HepG2 (cell line): ENCODE data around the gene RPL23. TPM values are rescaled to one million over a fixed set of nuclear protein-coding genes. Genes with fewer than 3 reads are reported as not detected.

Source experiments
- BRCA1 ChIP-seq: sonication (generic); formaldehyde crosslinking; IDR thresholded peaks from 2 replicates; pipeline ENCODE4 v1.4.0; 2020; ENCODE audit warnings: missing genetic modification reagents
- CTCF ChIP-seq: sonication (generic); formaldehyde crosslinking; IDR thresholded peaks from 2 replicates; pipeline ENCODE4 v1.5.0; 2020; ENCODE audit warnings: mild to moderate bottlenecking, missing genetic modification reagents, moderate library complexity
- HMGXB4 ChIP-seq, 2 experiments: sonication (generic) in 1 of 2; formaldehyde crosslinking in 1 of 2; IDR thresholded peaks; 2 replicates each; pipeline versions ENCODE4 v1.4.0 to v1.6.1; 2018 to 2020; ENCODE audit warnings: missing genetic modification reagents in 2 of 2, borderline replicate concordance in 1 of 2, low read depth in 1 of 2, mild to moderate bottlenecking in 1 of 2, missing biosample characterization in 1 of 2
- MBD4 ChIP-seq: IDR thresholded peaks from 2 replicates; pipeline ENCODE4 v1.6.1; 2012; ENCODE audit warnings: low read length, inconsistent platforms, borderline replicate concordance
- NKX3-1 ChIP-seq: sonication (generic); formaldehyde crosslinking; IDR thresholded peaks from 2 replicates; pipeline ENCODE4 v1.5.0; 2020; ENCODE audit warnings: missing genetic modification reagents
- PITX1 ChIP-seq: sonication (generic); formaldehyde crosslinking; IDR thresholded peaks from 2 replicates; pipeline ENCODE4 v1.5.1; 2020; ENCODE audit warnings: mild to moderate bottlenecking, missing genetic modification reagents
- POLR2G ChIP-seq: fragments of 200-400 bp; formaldehyde crosslinking; IDR thresholded peaks from 2 replicates; pipeline ENCODE4 v1.6.1; 2018; ENCODE audit warnings: mild to moderate bottlenecking, low read depth, low read length, moderate library complexity
- SMAD3 ChIP-seq: sonication (generic); formaldehyde crosslinking; IDR thresholded peaks from 2 replicates; pipeline ENCODE4 v1.4.0; 2020; ENCODE audit warnings: missing genetic modification reagents
- TOE1 ChIP-seq: sonication (generic); formaldehyde crosslinking; IDR thresholded peaks from 2 replicates; pipeline ENCODE4 v1.4.0; 2020; ENCODE audit warnings: mild to moderate bottlenecking, missing genetic modification reagents
- ZFP90 ChIP-seq: sonication (generic); formaldehyde crosslinking; IDR thresholded peaks from 2 replicates; pipeline ENCODE4 v1.8.0; 2022; ENCODE audit warnings: missing genetic modification reagents, mild to moderate bottlenecking, inconsistent platforms, borderline replicate concordance
- ZHX2 ChIP-seq, 2 experiments: sonication (generic) in 1 of 2; formaldehyde crosslinking in 1 of 2; IDR thresholded peaks; 2 replicates each; pipeline versions ENCODE4 v1.6.1 to v1.9.0; 2014 to 2022; ENCODE audit warnings: antibody characterized with exemption in 1 of 2, borderline replicate concordance in 1 of 2, inconsistent platforms in 1 of 2, low read depth in 1 of 2, missing genetic modification reagents in 1 of 2
- ZNF44 ChIP-seq: sonication (generic); formaldehyde crosslinking; IDR thresholded peaks from 2 replicates; pipeline ENCODE4 v1.5.1; 2020; ENCODE audit warnings: mild to moderate bottlenecking, missing genetic modification reagents
- ZNF614 ChIP-seq: IDR thresholded peaks from 2 replicates; pipeline ENCODE4 v1.6.1; 2018; ENCODE audit warnings: missing biosample characterization, missing genetic modification reagents, inconsistent platforms, borderline replicate concordance
- ZNF616 ChIP-seq: sonication (generic); formaldehyde crosslinking; IDR thresholded peaks from 2 replicates; pipeline ENCODE4 v1.5.0; 2020; ENCODE audit warnings: low read depth, mild to moderate bottlenecking, missing genetic modification reagents
- ZNF629 ChIP-seq: sonication (generic); formaldehyde crosslinking; conservative IDR thresholded peaks from 2 replicates; pipeline ENCODE4 v1.5.0; 2020; ENCODE audit warnings: missing genetic modification reagents
- ZNF691 ChIP-seq: sonication (generic); formaldehyde crosslinking; IDR thresholded peaks from 2 replicates; pipeline ENCODE4 v1.4.0; 2020; ENCODE audit warnings: missing genetic modification reagents, low read depth, mild to moderate bottlenecking, borderline replicate concordance
- ZSCAN12 ChIP-seq: sonication (generic); formaldehyde crosslinking; IDR thresholded peaks from 2 replicates; pipeline ENCODE4 v1.9.0; 2021; ENCODE audit warnings: mild to moderate bottlenecking, missing genetic modification reagents
- polyA plus RNA-seq, 8 experiments: library from polyadenylated mRNA; depleted of rRNA in 3 of 8; stranded (reverse) in 7 of 8; unstranded in 1 of 8; fragments of >200 nt; fragmentation: Illumina TruSeq in 4 of 8; extraction: Trizol in 4 of 8; gene quantifications; 2 replicates each; pipeline versions ENCODE4 v1.2.1 to v1.2.3, GENCODE V29; 2011 to 2016; ENCODE audit warnings: low read depth in 4 of 8, missing spikeins in 1 of 8, mixed read lengths in 1 of 8; ENCODE audit not compliant: insufficient read depth in 1 of 8
- total RNA-seq, 5 experiments: library from RNA; depleted of rRNA; stranded (reverse); fragments of >200 nt; fragmentation: Illumina TruSeq; extraction: Trizol; gene quantifications; 2 replicates each; pipeline ENCODE4 v1.2.3, GENCODE V29; 2016; ENCODE audit warnings: low read depth in 1 of 5

Gene RPL23
- total and polyA plus RNA-seq, 2 of the 13 experiments (the other 11 are each of a cell fraction or from before 2014, with no cell fraction given), result 2,790 to 4,860 TPM

GRCh38 chr17:38867179-38867967, 13.9 kb upstream of the RPL23 start (continued):
- TF ChIP-seq ZHX2 (IDR thresholded peaks at IDR 0.05; ENCODE audit: low read depth), result 0 out of 2 replicates have a peak, but pooled peaks have one; percentile 27
- TF ChIP-seq ZHX2 (CRISPR knock-in tag; IDR thresholded peaks at IDR 0.05; ENCODE audit: borderline replicate concordance), result no peak; the same call in 1 of the 2 replicates
- TF ChIP-seq ZNF629 (CRISPR knock-in tag), result peak; percentile 44; the same call in 1 of the 2 replicates
- TF ChIP-seq ZNF44 (CRISPR knock-in tag), result 0 out of 2 replicates have a peak, but pooled peaks have one; percentile 36
- TF ChIP-seq HMGXB4 (CRISPR knock-in tag; IDR thresholded peaks at IDR 0.05; ENCODE audit: borderline replicate concordance in 1 of 2, low read depth in 1 of 2), result peak; percentile 88 to 98
- no peak for TF ChIP-seq ZNF691 (CRISPR knock-in tag)
- peak; percentile 52; the same call in 1 of the 2 replicates for TF ChIP-seq PITX1 (CRISPR knock-in tag)
- peak; percentile 80 for TF ChIP-seq NKX3-1
- 0 out of 2 replicates have a peak, but pooled peaks have one; percentile 37 for TF ChIP-seq ZFP90 (CRISPR knock-in tag)
- TF ChIP-seq SMAD3 (CRISPR knock-in tag), result peak; percentile 68; the same call in 1 of the 2 replicates
- peak; percentile 25; the same call in 1 of the 2 replicates for TF ChIP-seq TOE1 (CRISPR knock-in tag)
- peak; percentile 55 for TF ChIP-seq CTCF (CRISPR knock-in tag)
- peak; percentile 59; the same call in 1 of the 2 replicates for TF ChIP-seq BRCA1 (CRISPR knock-in tag)
- TF ChIP-seq ZSCAN12, result 0 out of 2 replicates have a peak, but pooled peaks have one; percentile 74
- TF ChIP-seq ZNF614, result 0 out of 2 replicates have a peak, but pooled peaks have one; percentile 52
- TF ChIP-seq MBD4, result no peak
- TF ChIP-seq POLR2G, result no peak
- TF ChIP-seq ZNF616 (CRISPR knock-in tag), result no peak
